SK-N-SH (cell line): Measurements from ENCODE around the gene SCAPER. TPM values are rescaled to one million over a fixed set of nuclear protein-coding genes. Genes with fewer than 3 reads are reported as not detected.
A peak's percentile ranks its signal among the peaks of the same experiment; 100 is the strongest.

Source experiments
- CTCF ChIA-PET: fragments of 300-600, 350-600 bp; formaldehyde crosslinking; extraction: SDS; loops from one replicate; lab custom pipeline; 2021; lab: Yijun Ruan, JAX
- POLR2A ChIA-PET: fragments of 350-600 bp; sonication (Branson Sonifier 250); formaldehyde crosslinking; extraction: SDS; loops from one replicate; lab custom pipeline; 2020; ENCODE audit warnings: antibody characterized with exemption, inconsistent platforms; lab: Yijun Ruan, JAX
- DNase-seq: peaks from one replicate; pipeline ENCODE4 v3.0.0; 2012
- H2AFZ ChIP-seq: fragments of 200-600 bp; sonication (generic); 2 replicates; pipeline ENCODE4 v1.8.1; 2016; ENCODE audit warnings: antibody characterized with exemption, mild to moderate bottlenecking, low read depth
- H3F3A ChIP-seq: fragments of 200-600 bp; sonication (generic); replicated peaks from 2 replicates; pipeline ENCODE3; 2016; ENCODE audit warnings: antibody characterized with exemption, mild to moderate bottlenecking; ENCODE audit not compliant: insufficient read depth
- H3K27ac ChIP-seq, 2 experiments: fragments of 200-500 bp in 1 of 2; fragments of 200-600 bp in 1 of 2; sonication (Bioruptor generic) in 1 of 2; sonication (generic), shearing (Covaris generic) in 1 of 2; 2 replicates each; pipeline versions ENCODE4 v1.5.1 to v1.6.1; 2014 to 2016; ENCODE audit warnings: low read depth in 2 of 2, inconsistent platforms in 1 of 2, low read length in 1 of 2, mild to moderate bottlenecking in 1 of 2, mixed read lengths in 1 of 2
- H3K27me3 ChIP-seq: fragments of 200-600 bp; sonication (generic), shearing (Covaris generic); 2 replicates; pipeline ENCODE4 v1.6.1; 2016; ENCODE audit warnings: mixed run types; ENCODE audit not compliant: insufficient read depth
- H3K36me3 ChIP-seq, 2 experiments: fragments of 200-500 bp in 1 of 2; fragments of 200-600 bp in 1 of 2; sonication (Bioruptor generic) in 1 of 2; sonication (generic) in 1 of 2; replicated peaks in 1 of 2; 2 replicates each; pipeline versions ENCODE3 to v1.5.1; 2014 to 2016; ENCODE audit warnings: low read length in 1 of 2, mild to moderate bottlenecking in 1 of 2; ENCODE audit not compliant: insufficient read depth in 2 of 2, control insufficient read depth in 1 of 2
- H3K4me1 ChIP-seq, 2 experiments: fragments of 200-500 bp in 1 of 2; fragments of 200-600 bp in 1 of 2; sonication (Bioruptor generic) in 1 of 2; sonication (generic), shearing (Covaris generic) in 1 of 2; 2 replicates each; pipeline versions ENCODE4 v1.5.1 to v1.6.1; 2014 to 2016; ENCODE audit warnings: low read depth in 1 of 2, low read length in 1 of 2, mixed run types in 1 of 2; ENCODE audit not compliant: insufficient read depth in 2 of 2, control insufficient read depth in 1 of 2
- H3K4me2 ChIP-seq: fragments of 200-600 bp; sonication (generic), shearing (Covaris generic); 2 replicates; pipeline ENCODE4 v1.6.1; 2017; ENCODE audit warnings: mixed run types
- H3K4me3 ChIP-seq, 2 experiments: fragments of 200-500 bp in 1 of 2; fragments of 200-600 bp in 1 of 2; sonication (Bioruptor generic) in 1 of 2; sonication (generic), shearing (Covaris generic) in 1 of 2; 2 replicates each; pipeline versions ENCODE4 v1.5.1 to v1.8.1; 2014 to 2016; ENCODE audit warnings: low read depth in 2 of 2, inconsistent platforms in 1 of 2, low read length in 1 of 2, mild to moderate bottlenecking in 1 of 2, mixed read lengths in 1 of 2, moderate library complexity in 1 of 2
- H3K79me2 ChIP-seq: fragments of 200-600 bp; sonication (generic); 2 replicates; pipeline ENCODE4 v1.8.1; 2017; ENCODE audit warnings: mild to moderate bottlenecking; ENCODE audit not compliant: insufficient read depth
- H3K9ac ChIP-seq: fragments of 200-600 bp; sonication (generic); 2 replicates; pipeline ENCODE4 v1.6.1; 2017; ENCODE audit warnings: mixed run types
- H3K9me2 ChIP-seq: fragments of 200-600 bp; sonication (generic); 2 replicates; pipeline ENCODE4 v1.6.1; 2017; ENCODE audit warnings: mixed run types
- H3K9me3 ChIP-seq: fragments of 200-600 bp; sonication (generic); 2 replicates; pipeline ENCODE4 v1.6.1; 2017; ENCODE audit warnings: mixed run types, mild to moderate bottlenecking, moderate library complexity
- H4K20me1 ChIP-seq: fragments of 200-600 bp; sonication (generic); 2 replicates; pipeline ENCODE4 v1.6.1; 2017; ENCODE audit warnings: mild to moderate bottlenecking, mixed run types; ENCODE audit not compliant: insufficient read depth
- ELF1 ChIP-seq: IDR thresholded peaks from 2 replicates; pipeline ENCODE4 v1.4.0; 2012
- FOXM1 ChIP-seq: IDR thresholded peaks from 2 replicates; pipeline ENCODE4 v1.4.0; 2012; ENCODE audit warnings: low read depth, mild to moderate bottlenecking
- GABPA ChIP-seq: IDR thresholded peaks from 2 replicates; pipeline ENCODE4 v1.4.0; 2012; ENCODE audit warnings: low read depth, mild to moderate bottlenecking
- GATA2 ChIP-seq: sonication (generic); formaldehyde crosslinking; IDR thresholded peaks from 2 replicates; pipeline ENCODE4 v1.5.0; 2020; ENCODE audit warnings: mild to moderate bottlenecking, missing genetic modification reagents
- JUND ChIP-seq: IDR thresholded peaks from 2 replicates; pipeline ENCODE4 v1.4.0; 2012
- MAX ChIP-seq: IDR thresholded peaks from 2 replicates; pipeline ENCODE4 v1.4.0; 2012; ENCODE audit warnings: low read depth
- MXI1 ChIP-seq: IDR thresholded peaks from 2 replicates; pipeline ENCODE4 v1.6.1; 2012; ENCODE audit warnings: mild to moderate bottlenecking, low read depth, low read length, improper control_type of control experiment
- NFIC ChIP-seq: IDR thresholded peaks from 2 replicates; pipeline ENCODE4 v1.4.0; 2012; ENCODE audit warnings: borderline replicate concordance
- NRF1 ChIP-seq: IDR thresholded peaks from 2 replicates; pipeline ENCODE4 v1.6.1; 2012; ENCODE audit warnings: low read depth, mild to moderate bottlenecking, low read length
- SMC3 ChIP-seq: IDR thresholded peaks from 2 replicates; pipeline ENCODE4 v1.6.1; 2012; ENCODE audit warnings: low read depth, low read length, improper control_type of control experiment
- TAF1 ChIP-seq: IDR thresholded peaks from 2 replicates; pipeline ENCODE4 v1.6.1; 2012; ENCODE audit warnings: low read depth, mild to moderate bottlenecking, low read length, moderate library complexity, borderline replicate concordance
- TCF12 ChIP-seq: IDR thresholded peaks from 2 replicates; pipeline ENCODE4 v1.4.0; 2012
- YY1 ChIP-seq: IDR thresholded peaks from 2 replicates; pipeline ENCODE4 v1.4.0; 2012; ENCODE audit warnings: low read depth, mild to moderate bottlenecking
- WGBS: methylation state at CpG from one replicate; pipeline ENCODE4 v1.1.6; 2017; ENCODE audit warnings: low lambda C conversion rate; 5-methylcytosine and 5-hydroxymethylcytosine counted together
- polyA plus RNA-seq, 3 experiments: library from polyadenylated mRNA; depleted of rRNA; stranded (reverse); fragments of >200 nt; gene quantifications; 2 replicates each; pipeline ENCODE4 v1.2.3, GENCODE V29; 2012
- TF ChIP-seq, protein P1 (sequence below): fragments of 150-350 bp; IDR thresholded peaks from 2 replicates; pipeline ENCODE4 v1.6.1; 2017; ENCODE audit warnings: antibody characterized with exemption, low read length, low read depth, borderline replicate concordance
- TF ChIP-seq, protein P2 (sequence below): IDR thresholded peaks from 2 replicates; pipeline ENCODE4 v1.4.0; 2012; ENCODE audit warnings: low read depth, borderline replicate concordance
- TF ChIP-seq, protein P3 (sequence below): IDR thresholded peaks from 2 replicates; pipeline ENCODE4; 2012

SCAPER gene
- polyA plus RNA-seq, 1 of the 3 experiments (the other 2 are of a cell fraction): 1.8 TPM

- TF ChIP-seq, protein P1, sequence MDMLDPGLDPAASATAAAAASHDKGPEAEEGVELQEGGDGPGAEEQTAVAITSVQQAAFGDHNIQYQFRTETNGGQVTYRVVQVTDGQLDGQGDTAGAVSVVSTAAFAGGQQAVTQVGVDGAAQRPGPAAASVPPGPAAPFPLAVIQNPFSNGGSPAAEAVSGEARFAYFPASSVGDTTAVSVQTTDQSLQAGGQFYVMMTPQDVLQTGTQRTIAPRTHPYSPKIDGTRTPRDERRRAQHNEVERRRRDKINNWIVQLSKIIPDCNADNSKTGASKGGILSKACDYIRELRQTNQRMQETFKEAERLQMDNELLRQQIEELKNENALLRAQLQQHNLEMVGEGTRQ: no peak
- TF ChIP-seq ELF1 (no peak), SMC3 (peak; percentile 43; the same call in 1 of the 2 replicates), YY1 (no peak), TAF1 (no peak), TCF12 (no peak), NRF1 (no peak)
- TF ChIP-seq, protein P2, sequence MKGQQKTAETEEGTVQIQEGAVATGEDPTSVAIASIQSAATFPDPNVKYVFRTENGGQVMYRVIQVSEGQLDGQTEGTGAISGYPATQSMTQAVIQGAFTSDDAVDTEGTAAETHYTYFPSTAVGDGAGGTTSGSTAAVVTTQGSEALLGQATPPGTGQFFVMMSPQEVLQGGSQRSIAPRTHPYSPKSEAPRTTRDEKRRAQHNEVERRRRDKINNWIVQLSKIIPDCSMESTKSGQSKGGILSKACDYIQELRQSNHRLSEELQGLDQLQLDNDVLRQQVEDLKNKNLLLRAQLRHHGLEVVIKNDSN: no peak
Observed at GRCh38 chr15:76333720-76334437, 571.3 kb downstream of the SCAPER start (continued).

DNA sequence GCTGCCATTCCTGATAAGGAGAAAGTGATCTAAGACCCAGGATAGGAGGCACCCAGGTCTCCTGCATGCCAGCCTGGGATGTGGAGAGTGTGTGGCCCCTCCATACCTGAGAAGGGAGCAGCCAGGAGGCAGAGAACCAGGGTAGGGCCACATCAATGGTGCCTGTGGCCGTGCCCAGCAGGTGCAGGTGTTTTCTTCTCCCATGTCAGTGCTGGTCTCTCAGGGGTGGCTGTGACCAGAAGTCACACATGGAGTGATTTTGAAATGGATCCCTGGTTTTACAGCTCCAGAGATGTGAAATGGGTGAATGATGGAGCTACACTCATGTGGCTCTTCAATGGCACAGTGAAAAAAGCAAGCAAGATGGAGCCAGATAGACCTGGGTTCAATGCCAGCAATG is 571.8 kb downstream of the SCAPER start:
- WGBS: no CpG with 5 or more reads among the region's 1 CpG
- Histone ChIP-seq H3K27me3 (no peaks in the 10 kb centered on the region), H3K4me2 (no peak overlapping the region), H3K36me3 (no peaks in the 10 kb centered on the region), H3K4me3 (no peak overlapping the region), H2AFZ (no peak overlapping the region), H3K9ac (no peak overlapping the region), H3K27ac (no peak overlapping the region), H4K20me1 (no peaks in the 10 kb centered on the region), H3F3A (peaks cover 8% of the 10 kb centered on the region), H3K79me2 (peaks cover 11% of the 10 kb centered on the region), H3K9me2 (no peaks in the 10 kb centered on the region), H3K4me1 (peaks cover 4 to 16% of the 10 kb centered on the region in 2 experiments; a peak in 2 of 4 replicates), H3K9me3 (no peaks in the 10 kb centered on the region)
- CTCF ChIA-PET: interaction anchor here (0.6 to 4.5 kb wide), 11 partner anchors 9 to 510 kb away, joined by 3 to 29 read pairs (median 3); no protein-coding TSS in a partner anchor
- TF ChIP-seq ELF1 (no peak), MXI1 (no peak), TAF1 (no peak), JUND (no peak), GABPA (no peak), NFIC (no peak), MAX (no peak), YY1 (no peak), GATA2 (CRISPR knock-in tag) (no peak), FOXM1 (no peak)
- TF ChIP-seq, protein P3, sequence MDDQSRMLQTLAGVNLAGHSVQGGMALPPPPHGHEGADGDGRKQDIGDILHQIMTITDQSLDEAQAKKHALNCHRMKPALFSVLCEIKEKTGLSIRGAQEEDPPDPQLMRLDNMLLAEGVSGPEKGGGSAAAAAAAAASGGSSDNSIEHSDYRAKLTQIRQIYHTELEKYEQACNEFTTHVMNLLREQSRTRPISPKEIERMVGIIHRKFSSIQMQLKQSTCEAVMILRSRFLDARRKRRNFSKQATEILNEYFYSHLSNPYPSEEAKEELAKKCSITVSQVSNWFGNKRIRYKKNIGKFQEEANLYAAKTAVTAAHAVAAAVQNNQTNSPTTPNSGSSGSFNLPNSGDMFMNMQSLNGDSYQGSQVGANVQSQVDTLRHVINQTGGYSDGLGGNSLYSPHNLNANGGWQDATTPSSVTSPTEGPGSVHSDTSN: no peak
- POLR2A ChIA-PET: interaction anchor here (1.0 kb wide), 1 partner anchor 12 kb away, joined by 3 read pairs; no protein-coding TSS in a partner anchor
- no peak for DNase-seq
